Suprapubic skin (tissue), 3 donors: ENCODE measurements around the gene AKT1S1.

Source experiments
- CTCF ChIP-seq, 2 donors: fragments of 200-600 bp in 1 of 2; fragments of 450-650 bp in 1 of 2; sonication (generic) in 1 of 2; IDR thresholded peaks; one replicate each; pipeline ENCODE4 v1.5.1; 2016 to 2019; ENCODE audit warnings: antibody characterized with exemption in 2 of 2, mild to moderate bottlenecking in 1 of 2, moderate library complexity in 1 of 2
- POLR2AphosphoS5 ChIP-seq, 3 donors: sonication (generic); formaldehyde crosslinking; IDR thresholded peaks; one replicate each; pipeline ENCODE4 v1.6.1; 2017; ENCODE audit warnings: antibody characterized with exemption in 3 of 3

- TF ChIP-seq POLR2AphosphoS5 (IDR thresholded peaks at IDR 0.05) (no peak), CTCF (IDR thresholded peaks at IDR 0.05) (no peak)
Measured at GRCh38 chr19:49882643-49883042, 5.5 kb upstream of the AKT1S1 start.
